Measurements from ENCODE around the gene HDAC6.
"Not testable (repeated sequence)": the region's sequence is repeated elsewhere in the genome, so short reads cannot be mapped to it uniquely, and the experiment has no call there.

The HDAC6 gene

DNA sequence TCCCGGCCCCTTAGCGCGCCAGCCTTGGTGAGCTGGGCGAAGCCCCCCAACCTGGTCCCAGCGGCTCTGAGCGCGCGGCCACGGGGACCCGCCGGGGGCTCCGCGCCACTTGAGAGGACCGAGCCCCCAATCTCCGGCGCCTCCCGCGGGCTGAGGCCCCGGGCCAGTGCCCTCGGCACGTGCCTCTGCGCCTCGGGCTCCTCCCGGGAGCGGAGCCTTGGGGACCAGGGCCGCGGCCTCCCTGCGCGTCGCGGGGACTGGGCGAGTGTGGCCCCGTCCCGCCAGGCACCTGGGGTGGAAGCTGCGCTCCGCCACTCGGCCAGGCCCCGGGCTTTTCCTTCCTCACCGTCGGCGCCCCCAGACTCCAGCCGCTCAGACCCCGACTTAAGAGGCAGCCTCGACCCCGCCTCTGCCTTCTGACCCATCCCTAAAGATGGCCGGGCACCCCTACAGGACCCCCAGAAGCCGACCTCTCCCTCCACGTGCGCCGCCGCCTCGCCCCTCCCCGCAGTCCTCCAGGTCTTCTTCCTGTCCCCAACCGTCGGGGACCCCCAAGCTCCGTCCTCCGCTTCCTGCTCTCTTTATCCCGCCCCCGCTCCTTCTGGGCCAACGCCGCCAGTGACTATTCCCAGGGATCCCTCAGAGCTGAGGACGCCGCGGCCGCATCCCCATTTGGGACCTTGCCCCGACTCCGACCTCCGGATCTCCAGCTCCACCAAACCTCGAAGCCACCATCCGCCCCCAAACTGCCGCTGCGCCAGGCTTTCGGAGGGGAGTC, 25.2 kb downstream of the HDAC6 start:
- no peak for DNase-seq

DNA sequence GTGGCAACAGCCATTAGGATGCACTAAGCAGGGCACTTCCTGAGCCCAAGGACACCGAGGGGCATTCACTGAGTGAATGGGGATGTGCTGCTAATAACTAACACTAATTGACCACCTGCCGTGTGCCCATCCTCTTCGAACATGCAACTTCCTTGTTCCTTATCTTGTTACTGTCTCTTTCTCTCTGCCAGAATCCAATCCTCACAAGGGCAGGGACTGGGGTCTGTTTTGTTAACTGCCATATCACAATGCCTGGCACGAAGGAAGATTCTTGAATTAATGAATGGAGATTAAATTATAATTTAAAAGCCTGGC, 25.7 kb downstream of the HDAC6 start:
- DNase-seq = no peak

DNA sequence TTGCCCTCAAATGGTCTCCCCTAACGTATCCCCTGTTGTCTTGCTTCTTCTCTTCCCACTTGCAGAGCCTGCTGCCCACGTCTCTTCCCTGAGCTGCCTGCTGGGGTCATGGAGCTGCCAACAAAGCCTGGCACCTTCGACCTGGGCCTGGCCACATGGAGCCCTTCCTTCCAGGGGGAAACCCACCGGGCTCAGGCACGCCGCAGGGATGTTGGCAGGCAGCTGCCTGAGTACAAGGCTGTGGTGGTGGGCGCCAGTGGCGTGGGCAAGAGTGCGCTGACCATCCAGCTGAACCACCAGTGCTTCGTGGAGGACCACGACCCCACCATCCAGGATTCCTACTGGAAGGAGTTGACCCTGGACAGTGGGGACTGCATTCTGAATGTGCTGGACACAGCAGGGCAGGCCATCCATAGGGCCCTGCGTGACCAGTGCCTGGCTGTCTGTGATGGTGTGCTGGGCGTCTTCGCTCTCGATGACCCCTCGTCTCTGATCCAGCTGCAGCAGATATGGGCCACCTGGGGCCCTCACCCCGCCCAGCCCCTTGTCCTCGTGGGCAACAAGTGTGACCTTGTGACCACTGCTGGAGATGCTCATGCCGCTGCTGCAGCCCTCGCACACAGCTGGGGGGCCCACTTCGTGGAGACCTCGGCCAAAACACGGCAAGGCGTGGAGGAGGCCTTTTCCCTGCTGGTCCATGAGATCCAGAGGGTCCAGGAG, 27.3 kb downstream of the HDAC6 start:
- DNase-seq = no peak

DNA sequence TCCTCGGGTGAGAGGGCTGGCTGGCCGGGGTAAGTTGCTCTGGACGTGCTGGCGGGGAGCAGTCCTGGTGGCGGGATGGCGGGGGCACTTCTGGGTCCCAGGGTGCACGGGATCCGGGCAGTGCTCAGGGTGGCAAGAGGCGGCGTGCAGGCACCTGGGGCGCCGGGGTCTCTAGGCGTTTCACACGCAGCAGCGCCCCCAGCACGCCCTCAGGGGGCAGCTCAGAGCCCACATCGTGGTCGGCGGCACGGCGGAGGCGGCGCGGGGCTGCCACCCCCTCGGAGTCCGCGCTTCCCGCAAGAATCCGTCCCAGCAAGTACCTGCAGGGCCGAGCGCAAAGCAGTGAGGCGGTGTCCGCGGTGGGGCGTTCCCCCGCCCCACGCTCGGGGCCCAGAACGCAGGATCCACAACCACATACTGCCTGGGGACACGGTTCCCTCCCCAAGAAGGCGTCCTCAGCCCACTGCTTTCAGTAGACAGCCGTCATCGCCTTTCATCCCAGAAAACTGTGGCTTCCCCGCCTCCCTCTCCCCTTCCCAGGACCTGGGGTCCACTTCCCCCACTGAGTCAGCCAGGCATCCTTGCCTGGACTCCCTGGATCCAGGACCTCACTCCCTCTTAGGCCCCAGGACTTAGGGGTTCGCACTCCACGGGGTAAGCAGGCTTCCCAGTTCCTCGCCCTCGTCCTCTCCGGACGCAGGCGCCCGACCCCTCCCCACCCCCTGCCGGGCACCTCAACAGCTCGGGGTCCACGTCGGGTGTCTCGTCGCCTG, 29.5 kb downstream of the HDAC6 start:
- no peak for DNase-seq

DNA sequence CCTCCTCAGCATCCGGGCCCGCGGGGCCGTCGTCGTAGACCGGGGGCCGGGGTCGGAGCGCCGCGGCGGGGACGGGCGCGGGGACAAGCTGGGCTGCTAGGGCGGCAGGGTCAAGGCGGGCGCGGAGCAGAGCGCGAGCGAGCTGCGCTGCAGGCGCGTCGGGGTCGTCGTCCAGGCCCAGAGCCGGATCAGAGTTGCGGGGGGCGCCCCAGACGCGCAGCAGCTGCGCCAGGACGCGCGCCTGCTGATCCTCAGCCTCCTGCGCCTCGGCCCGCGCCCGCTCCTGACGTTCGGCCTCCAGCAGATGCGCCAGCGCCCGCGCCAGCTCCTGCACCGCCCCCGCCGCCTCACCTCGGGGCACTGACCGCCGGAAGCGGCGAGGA, 30.0 kb downstream of the HDAC6 start:
- DNase-seq = no peak

DNA sequence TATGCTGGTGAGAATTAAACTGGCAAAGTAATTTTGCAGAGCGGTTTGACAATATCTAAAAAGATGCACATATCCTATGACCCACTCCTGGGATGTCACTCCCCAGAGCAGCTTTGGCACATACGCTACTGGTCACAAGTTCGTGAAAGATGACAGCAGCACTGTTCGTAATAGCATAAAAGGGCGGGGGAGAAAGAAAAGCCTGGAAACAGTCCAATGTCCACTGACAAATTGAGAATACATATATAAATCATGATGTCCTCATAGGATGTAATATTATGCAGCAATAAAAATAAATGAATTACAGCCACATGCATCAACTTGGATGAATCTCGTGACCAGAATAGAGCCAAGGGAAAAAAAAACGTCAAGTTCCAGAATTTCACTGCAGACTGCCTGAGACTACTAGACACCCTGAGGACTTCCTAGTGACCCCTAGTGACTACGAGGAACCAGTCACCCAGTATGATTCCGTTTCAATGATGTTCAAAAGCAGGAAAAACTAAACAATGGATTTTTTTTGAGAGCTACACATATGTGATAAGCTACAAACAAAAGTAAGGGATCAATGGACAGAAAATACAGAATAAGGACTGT, 31.8 kb downstream of the HDAC6 start:
- DNase-seq = no peak

DNA sequence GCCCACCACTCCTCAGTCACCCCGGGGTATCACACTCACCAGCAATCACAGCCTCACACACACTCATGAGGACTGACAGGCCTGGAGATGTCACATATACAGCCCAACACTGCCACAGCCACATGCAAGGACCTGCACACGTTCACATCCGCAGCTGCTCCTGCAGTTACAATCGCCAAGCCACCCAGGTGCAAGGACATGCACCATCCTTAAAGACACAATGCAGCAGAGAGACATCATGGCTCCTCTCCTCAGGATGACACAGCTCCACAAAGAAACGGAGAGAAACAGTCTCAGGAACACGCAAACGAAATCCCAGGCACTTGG, 32.5 kb downstream of the HDAC6 start:
- no peak for DNase-seq

DNA sequence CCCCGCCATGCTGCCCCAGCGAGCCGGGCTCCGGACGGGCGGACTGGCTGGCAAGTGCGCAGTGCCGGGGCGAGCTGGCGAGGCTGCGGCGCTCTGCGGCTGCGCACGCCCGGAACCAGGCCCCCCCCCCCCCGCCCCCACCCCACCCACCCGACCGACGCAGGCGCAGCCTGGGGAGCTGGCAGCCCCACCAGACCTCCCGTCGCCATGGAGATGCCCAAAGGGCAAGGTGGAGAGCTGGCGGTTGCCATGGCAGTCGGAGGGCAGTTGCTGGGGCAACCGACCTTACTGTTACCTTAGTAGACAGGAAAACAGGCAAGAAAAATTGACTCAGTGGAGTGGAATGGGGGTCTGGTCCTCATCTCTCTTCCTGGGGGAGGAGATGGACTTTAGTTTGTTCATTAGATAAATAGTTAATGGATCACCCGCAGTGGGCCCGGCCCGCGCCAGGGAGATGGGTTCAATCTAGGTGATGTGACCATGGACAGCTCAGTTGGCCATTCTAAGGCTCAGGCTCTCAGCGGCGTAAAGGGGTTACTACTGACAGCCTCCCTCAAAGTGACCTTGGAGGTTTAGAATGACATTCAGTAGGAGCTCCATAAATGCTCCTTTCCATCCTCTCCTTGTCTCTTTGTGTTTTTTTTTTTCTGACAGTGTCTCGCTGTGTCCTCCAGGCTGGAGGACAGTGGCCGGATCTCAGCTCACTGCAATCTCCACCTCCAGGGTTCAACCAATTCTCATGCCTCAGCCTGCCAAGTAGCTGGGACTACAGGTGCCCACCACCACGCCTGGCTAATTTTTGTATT, 33.9 kb downstream of the HDAC6 start, which contains the start of gene PCSK1N:
TSS of gene PCSK1N (minus strand) at position 87 of the 806 bp plus-strand sequence. CDS start at position 9, 78 bp downstream.
- no peak for DNase-seq

DNA sequence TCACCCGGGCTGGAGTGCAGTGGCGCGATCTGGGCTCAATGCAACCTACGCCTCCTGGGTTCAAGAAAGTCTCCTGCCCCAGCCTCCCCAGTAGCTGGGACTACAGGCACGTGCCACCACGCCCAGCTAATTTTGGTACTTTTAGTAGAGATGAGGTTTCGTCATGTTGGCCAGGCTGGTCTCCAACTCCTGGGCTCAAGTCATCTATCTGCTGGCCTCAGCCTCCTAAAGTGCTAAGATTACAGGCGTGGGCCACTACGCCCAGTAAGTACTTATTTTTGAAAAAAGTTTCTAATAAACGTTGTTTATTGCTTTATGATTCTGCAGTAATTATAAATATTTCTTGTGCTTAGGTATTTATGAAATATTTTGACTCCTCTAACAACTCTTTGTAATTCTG, 37.8 kb downstream of the HDAC6 start:
- DNase-seq = no peak

DNA sequence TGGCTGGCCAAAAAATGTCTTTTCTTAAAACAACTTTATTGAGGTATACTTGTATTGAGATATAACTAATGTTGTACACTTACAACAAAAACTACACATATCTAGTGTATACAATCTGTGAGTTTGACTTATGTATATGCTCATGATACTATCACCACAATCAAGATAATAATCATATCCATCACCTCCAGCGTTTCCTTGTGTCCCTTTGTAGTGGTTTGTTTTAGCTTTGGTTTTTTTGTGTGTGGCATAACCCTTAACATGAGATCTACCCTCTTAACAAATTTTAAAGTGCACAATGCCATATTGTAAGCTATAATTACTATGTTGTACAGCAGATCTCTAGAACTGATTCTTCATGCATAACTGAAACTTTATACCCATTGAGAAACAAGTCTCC, 47.0 kb downstream of the HDAC6 start:
- no peak for DNase-seq

DNA sequence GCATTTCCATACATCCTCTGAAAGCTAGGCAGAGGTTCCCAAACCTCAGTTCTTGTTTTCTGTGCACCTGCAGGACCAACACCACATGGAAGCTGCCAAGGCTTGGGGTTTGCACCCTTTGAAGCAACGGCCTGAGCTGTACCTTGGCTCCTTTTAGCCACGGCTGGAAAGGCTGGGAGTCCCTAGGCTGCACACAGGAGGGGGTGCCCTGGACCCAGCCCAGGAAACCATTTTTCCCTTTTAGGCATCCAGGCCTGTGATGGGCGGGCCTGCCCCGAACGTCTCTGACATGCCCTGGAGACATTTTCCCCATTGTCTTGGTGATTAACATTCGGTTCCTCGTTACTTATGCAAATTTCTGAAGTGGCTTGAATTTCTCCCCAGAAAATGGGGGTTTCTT, 51.0 kb downstream of the HDAC6 start:
- no peak for DNase-seq

DNA sequence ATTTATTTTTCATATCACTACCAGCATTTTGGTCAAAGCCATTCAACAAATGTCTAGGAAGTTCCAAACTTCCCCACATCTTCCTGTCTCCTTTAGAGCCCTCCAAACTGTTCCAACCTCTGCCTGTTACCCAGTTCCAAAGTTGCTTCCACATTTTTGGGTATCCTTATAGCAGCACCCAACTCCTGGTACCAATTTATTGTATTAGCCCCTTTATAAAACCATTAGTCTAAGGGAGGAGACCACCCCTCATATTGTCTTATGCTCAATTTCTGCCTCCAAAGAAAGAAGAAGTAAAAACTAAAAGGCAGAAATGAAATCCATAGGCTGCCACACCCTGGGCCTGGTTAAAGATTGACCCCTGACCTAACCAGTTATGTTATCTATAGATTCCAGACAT, 51.6 kb downstream of the HDAC6 start:
- DNase-seq = not testable (repeated sequence)

DNA sequence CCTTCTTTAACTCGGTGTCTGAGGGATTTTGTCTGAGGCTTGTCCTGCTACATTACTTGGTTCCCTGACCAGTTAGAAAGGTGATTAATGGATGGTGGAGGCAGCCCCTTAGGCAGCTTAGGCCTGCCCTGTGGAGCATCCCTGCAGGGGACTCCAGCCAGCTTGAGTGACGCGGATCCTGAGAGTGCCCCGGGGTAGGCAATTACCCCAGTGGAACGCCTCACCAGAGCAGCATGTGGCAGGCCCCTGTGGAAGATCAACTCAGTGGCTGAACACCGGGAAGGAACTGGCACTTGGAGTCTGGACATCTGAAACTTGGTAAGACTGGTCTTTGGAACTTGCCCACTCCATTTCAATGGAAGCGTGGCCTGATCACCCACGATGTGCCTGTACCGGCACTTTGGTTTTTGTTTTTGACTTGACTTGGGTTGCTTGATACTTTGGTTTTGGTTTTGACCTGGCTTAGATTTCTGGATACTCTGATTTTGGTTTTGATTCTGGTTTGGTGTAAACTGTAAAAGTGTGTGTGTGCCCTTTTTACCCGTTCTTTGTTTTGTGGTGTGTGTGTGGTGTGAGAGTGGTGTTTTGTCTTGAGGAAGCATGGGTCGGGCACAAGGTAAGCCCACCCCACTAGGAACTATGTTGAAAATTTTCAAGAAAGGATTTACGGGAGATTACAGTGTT, 52.4 kb downstream of the HDAC6 start:
- DNase-seq = not testable (repeated sequence)

DNA sequence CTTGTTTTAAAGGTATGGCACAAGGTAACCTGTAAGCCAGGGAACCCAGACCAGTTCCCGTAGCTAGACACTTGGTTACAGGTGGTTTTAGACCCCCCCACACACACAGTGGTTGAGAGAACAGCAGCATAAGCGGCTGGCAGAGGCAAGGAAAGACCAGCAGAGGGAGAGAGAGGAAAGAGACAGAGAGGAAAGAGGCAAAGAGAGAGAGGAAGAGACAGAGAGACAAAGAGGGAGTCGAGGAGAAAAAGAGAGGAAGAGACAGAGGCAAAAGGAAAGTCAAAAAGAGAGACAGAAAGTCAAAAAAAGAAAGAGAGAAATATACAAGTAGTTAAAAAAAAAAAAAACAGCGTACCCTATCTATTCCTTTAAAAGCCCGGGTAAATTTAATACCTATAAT, 53.0 kb downstream of the HDAC6 start:
- DNase-seq = peak; percentile 2

DNA sequence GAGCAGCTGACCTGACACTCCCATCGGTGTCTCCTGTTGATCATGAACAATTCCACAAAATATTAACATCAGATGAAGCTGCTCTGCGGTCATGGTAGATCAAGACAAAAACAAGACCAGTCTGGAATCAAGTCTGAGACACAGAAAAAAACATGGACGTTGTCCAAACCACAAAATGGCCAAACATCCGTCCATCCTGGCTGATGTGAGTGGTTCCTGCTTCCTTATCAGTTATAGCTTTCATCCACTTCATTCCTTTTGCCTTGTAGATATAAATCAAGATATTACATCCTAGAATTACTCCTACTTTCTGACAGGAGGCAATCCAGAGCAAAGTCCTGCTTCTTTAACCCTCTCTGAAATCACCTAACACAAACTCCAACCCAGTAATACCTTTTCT, 62.3 kb downstream of the HDAC6 start:
- peak; percentile 27 for DNase-seq

DNA sequence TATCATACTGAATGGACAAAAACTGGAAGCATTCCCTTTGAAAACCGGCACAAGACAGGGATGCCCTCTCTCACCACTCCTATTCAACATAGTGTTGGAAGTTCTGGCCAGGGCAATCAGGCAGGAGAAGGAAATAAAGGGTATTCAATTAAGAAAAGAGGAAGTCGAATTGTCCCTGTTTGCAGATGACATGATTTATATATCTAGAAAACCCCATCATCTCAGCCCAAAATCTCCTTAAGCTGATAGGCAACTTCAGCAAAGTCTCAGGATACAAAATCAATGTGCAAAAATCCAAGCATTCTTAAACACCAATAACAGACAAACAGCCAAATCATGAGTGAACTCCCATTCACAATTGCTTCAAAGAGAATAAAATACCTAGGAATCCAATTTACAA, 70.2 kb downstream of the HDAC6 start:
- not testable (repeated sequence) for DNase-seq
